CD4-positive, alpha-beta T cell (primary cell): ENCODE results near the gene TTBK1. TPM values are rescaled to one million over a fixed set of nuclear protein-coding genes. Genes with fewer than 3 reads are reported as not detected.

Source experiments
- ATAC-seq: fragments of 200-7000 bp; cut with Tn5 transposase; one replicate; pipeline ENCODE4 v1.10.0; 2022; ENCODE audit warnings: mild to moderate bottlenecking; ENCODE audit not compliant: poor library complexity
- CTCF ChIA-PET: fragments of 350-600 bp; sonication (Branson Sonifier 250); formaldehyde crosslinking; loops from one replicate; lab custom pipeline; 2021; ENCODE audit warnings: antibody characterized with exemption, inconsistent platforms; lab: Charles Lee
- POLR2A ChIA-PET: fragments of 350-600 bp; sonication (Branson Sonifier 250); formaldehyde crosslinking; loops from one replicate; lab custom pipeline; 2021; ENCODE audit warnings: antibody characterized with exemption, inconsistent platforms; lab: Charles Lee
- DNase-seq, 14 experiments: peaks; one replicate each; pipeline ENCODE4 v3.0.0-alpha.2; 2013 to 2020; ENCODE audit warnings: mixed read lengths in 2 of 14
- H3K27ac ChIP-seq, 2 donors: one replicate each; pipeline versions ENCODE4 v1.5.1 to v1.7.0; 2013; ENCODE audit warnings: low read length in 2 of 2, low read depth in 1 of 2, mild to moderate bottlenecking in 1 of 2
- H3K27me3 ChIP-seq, 2 experiments: 1 replicate in 1 of 2; 2 replicates in 1 of 2; pipeline versions ENCODE4 v1.6.1 to v1.7.0; 2013; ENCODE audit warnings: low read length in 2 of 2, control low read depth in 1 of 2, mild to moderate bottlenecking in 1 of 2, moderate library complexity in 1 of 2; ENCODE audit not compliant: insufficient read depth in 2 of 2, control insufficient read depth in 1 of 2
- H3K36me3 ChIP-seq: one replicate; pipeline ENCODE4 v1.6.1; 2013; ENCODE audit warnings: low read length, control low read depth; ENCODE audit not compliant: insufficient read depth
- H3K4me1 ChIP-seq: one replicate; pipeline ENCODE4 v1.6.1; 2013; ENCODE audit warnings: low read length, control low read depth; ENCODE audit not compliant: insufficient read depth
- H3K4me3 ChIP-seq: one replicate; pipeline ENCODE4 v1.5.1; 2013; ENCODE audit warnings: mild to moderate bottlenecking, low read length, moderate library complexity
- H3K9me3 ChIP-seq, 2 experiments: 1 replicate in 1 of 2; 2 replicates in 1 of 2; pipeline versions ENCODE4 v1.6.1 to v1.7.0; 2013; ENCODE audit warnings: low read length in 2 of 2, mild to moderate bottlenecking in 2 of 2, control low read depth in 1 of 2, moderate library complexity in 1 of 2; ENCODE audit not compliant: control insufficient read depth in 1 of 2, insufficient read depth in 1 of 2
- H3K27ac Mint-ChIP-seq: one replicate; pipeline ENCODE4 v1.8.0; 2020; ENCODE audit warnings: mixed read lengths
- H3K27me3 Mint-ChIP-seq: one replicate; pipeline ENCODE4 v1.8.0; 2021; ENCODE audit warnings: mixed read lengths
- H3K36me3 Mint-ChIP-seq: one replicate; pipeline ENCODE4 v1.8.0; 2021; ENCODE audit warnings: low read depth, mixed read lengths
- H3K4me1 Mint-ChIP-seq: one replicate; pipeline ENCODE4 v1.8.0; 2021; ENCODE audit warnings: low read depth, mixed read lengths
- H3K4me3 Mint-ChIP-seq: one replicate; pipeline ENCODE4 v1.8.0; 2020; ENCODE audit warnings: mild to moderate bottlenecking, mixed read lengths
- H3K9me3 Mint-ChIP-seq: one replicate; pipeline ENCODE4 v1.8.0; 2020; ENCODE audit warnings: mixed read lengths
- CTCF ChIP-seq: fragments of 200-600 bp; IDR thresholded peaks from one replicate; pipeline ENCODE4 v1.8.0; 2022; ENCODE audit warnings: antibody characterized with exemption, mild to moderate bottlenecking
- intact Hi-C, 2 experiments: fragments of 100-400 bp; cut with DNase I in 1 of 2; cut with micrococcal nuclease in 1 of 2; formaldehyde crosslinking; loops; one replicate each; pipeline versions ENCODE4 v1.15.1 to v1.9.0; 2023 to 2025; cut with DNase I, micrococcal nuclease
- total RNA-seq, 174 experiments: library from RNA in 2 of 174; stranded (reverse) in 2 of 174; gene quantifications; one replicate each; pipeline ENCODE4 v1.2.3 and lab custom pipeline; 2021 to 2026

The TTBK1 gene
- total RNA-seq, 2 experiments from 2014 or later, result not detected

GRCh38 chr6:43246301-43247113 is 3.2 kb downstream of the TTBK1 start:
- H3K27ac ChIP-seq, result no peak overlapping the region
- H3K27me3 ChIP-seq, result peaks cover 36 to 44% of the 10 kb centered on the region in 2 experiments
- no peaks in the 10 kb centered on the region for H3K36me3 ChIP-seq
- intact Hi-C loops, result loop anchor here (5.0 to 10.0 kb wide), 5 partner anchors 74 to 1512 kb away; partner anchors contain the start of genes GTPBP2 (in 1 of the 2), SRF (in 1 of the 2), TFEB (in 1 of the 2) and TJAP1 (in 1 of the 2)
- peak in 3 of 14 experiments; percentile 17 to 56 (median 35) for DNase-seq
- peak overlapping the region; percentile 58 for H3K4me3 ChIP-seq
- H3K36me3 Mint-ChIP-seq, result peaks cover 3% of the 10 kb centered on the region
- H3K4me3 Mint-ChIP-seq, result no peak overlapping the region
- peaks cover 25% of the 10 kb centered on the region for H3K4me1 ChIP-seq
- H3K27me3 Mint-ChIP-seq, result peaks cover 10% of the 10 kb centered on the region
- TF ChIP-seq CTCF, result no peak
- no peaks in the 10 kb centered on the region for H3K9me3 Mint-ChIP-seq
- ChIA-PET CTCF (interaction anchor here (1.1 to 1.8 kb wide), 2 partner anchors 17 to 75 kb away, joined by 3 to 18 read pairs; partner anchors contain the start of genes DNPH1 and SRF), POLR2A (interaction anchor here (0.7 to 1.2 kb wide), 8 partner anchors 18 to 270 kb away, joined by 3 to 8 read pairs (median 4); partner anchors contain the start of genes DNPH1, PPP2R5D and ZNF318)
- no peaks in the 10 kb centered on the region for H3K9me3 ChIP-seq
- H3K4me1 Mint-ChIP-seq, result peaks cover 22% of the 10 kb centered on the region
- H3K27ac Mint-ChIP-seq, result peak overlapping the region; percentile 70
- peak; percentile 21 for ATAC-seq

- Histone ChIP-seq H3K27ac (peak overlapping the region; percentile 24 to 42), H3K9me3 (no peaks in the 10 kb centered on the region), H3K36me3 (no peaks in the 10 kb centered on the region), H3K4me1 (peaks cover 26% of the 10 kb centered on the region), H3K27me3 (peaks cover 34 to 35% of the 10 kb centered on the region in 2 experiments), H3K4me3 (peak overlapping the region; percentile 58)
- H3K4me3 Mint-ChIP-seq, result no peak overlapping the region
- DNase-seq (peak; percentile 65 to 89 (median 76)), ATAC-seq (peak; percentile 97)
- peak overlapping the region; percentile 70 for H3K27ac Mint-ChIP-seq
- ChIA-PET POLR2A (interaction anchor here (0.5 to 1.2 kb wide), 10 partner anchors 18 to 269 kb away, joined by 3 to 8 read pairs (median 4); partner anchors contain the start of genes DNPH1, PPP2R5D and ZNF318), CTCF (interaction anchor here (1.1 to 1.8 kb wide), 2 partner anchors 18 to 76 kb away, joined by 3 to 18 read pairs; partner anchors contain the start of genes DNPH1 and SRF)
- H3K4me1 Mint-ChIP-seq, result peaks cover 22% of the 10 kb centered on the region
- peaks cover 15% of the 10 kb centered on the region for H3K27me3 Mint-ChIP-seq
- intact Hi-C loops, result loop anchor here (5.0 to 10.0 kb wide), 5 partner anchors 75 to 1513 kb away; partner anchors contain the start of genes GTPBP2 (in 1 of the 2), SRF (in 1 of the 2), TFEB (in 1 of the 2) and TJAP1 (in 1 of the 2)
- H3K9me3 Mint-ChIP-seq, result no peaks in the 10 kb centered on the region
- TF ChIP-seq CTCF, result no peak
- H3K36me3 Mint-ChIP-seq, result peaks cover 3% of the 10 kb centered on the region
These were observed 4.1 kb downstream of the TTBK1 start for GRCh38 chr6:43247114-43247999.
